H1 (cell line): ENCODE results near the gene ELAPOR1. TPM values are rescaled to one million over a fixed set of nuclear protein-coding genes. Genes with fewer than 3 reads are reported as not detected.

ENCODE experiments used
- BACH1 ChIP-seq: IDR thresholded peaks from 2 replicates; pipeline ENCODE4 v1.6.1; 2012; ENCODE audit warnings: low read length, improper control_type of control experiment
- BCL11A ChIP-seq, 2 experiments: IDR thresholded peaks; one replicate each; pipeline ENCODE4 v1.6.1; 2011; ENCODE audit warnings: low read depth in 2 of 2, low read length in 2 of 2, mild to moderate bottlenecking in 2 of 2
- CHD2 ChIP-seq: IDR thresholded peaks from 2 replicates; pipeline ENCODE4 v1.6.1; 2012; ENCODE audit warnings: low read length, improper control_type of control experiment
- EZH2 ChIP-seq: fragments of 200-600 bp; sonication (generic); IDR thresholded peaks from 2 replicates; pipeline ENCODE4 v1.7.1; 2012; ENCODE audit warnings: low read depth, mild to moderate bottlenecking, moderate library complexity, low read length, inconsistent platforms; ENCODE audit not compliant: severe bottlenecking
- POU5F1 ChIP-seq: IDR thresholded peaks from 2 replicates; pipeline ENCODE4 v1.6.1; 2011; ENCODE audit warnings: low read depth, mild to moderate bottlenecking, low read length, moderate library complexity
- TBP ChIP-seq: IDR thresholded peaks from 2 replicates; pipeline ENCODE4 v1.6.1; 2011; ENCODE audit warnings: low read depth, low read length, improper control_type of control experiment
- polyA plus RNA-seq, 7 experiments: library from polyadenylated mRNA; depleted of rRNA in 3 of 7; stranded (reverse) in 5 of 7; unstranded in 2 of 7; fragments of >200 nt in 5 of 7; fragments of 200-250 nt in 2 of 7; gene quantifications; 1 replicate in 5 of 7; 2 replicates in 1 of 7; 4 replicates in 1 of 7; pipeline versions ENCODE4 v1.2.1 to v1.2.3, GENCODE V29; 2011 to 2013; ENCODE audit warnings: missing spikeins in 2 of 7, mixed read lengths in 2 of 7
- total RNA-seq: library from RNA; stranded (reverse); fragmentation: NEBNext Ultra II Directional; extraction: Animal tissue kit (Norgen Biotek cat#: 25700); gene quantifications from 2 replicates; pipeline ENCODE4 v1.2.1, GENCODE V29; 2021
- TF ChIP-seq, protein P1 (sequence below): fragments of 300-600 bp; sonication (generic); IDR thresholded peaks from 2 replicates; pipeline ENCODE4 v1.7.1; 2012; ENCODE audit warnings: low read length, moderate library complexity, mild to moderate bottlenecking, inconsistent platforms; ENCODE audit not compliant: insufficient replicate concordance
- TF ChIP-seq, protein P2 (sequence below): IDR thresholded peaks from 2 replicates; pipeline ENCODE4 v1.6.1; 2011; ENCODE audit warnings: low read depth, mild to moderate bottlenecking, low read length; ENCODE audit not compliant: insufficient read depth

Gene ELAPOR1
- total and polyA plus RNA-seq, 2 of the 8 experiments (the other 6 are each of a cell fraction or from before 2014, with no cell fraction given): 1.2 to 2.5 TPM

DNA sequence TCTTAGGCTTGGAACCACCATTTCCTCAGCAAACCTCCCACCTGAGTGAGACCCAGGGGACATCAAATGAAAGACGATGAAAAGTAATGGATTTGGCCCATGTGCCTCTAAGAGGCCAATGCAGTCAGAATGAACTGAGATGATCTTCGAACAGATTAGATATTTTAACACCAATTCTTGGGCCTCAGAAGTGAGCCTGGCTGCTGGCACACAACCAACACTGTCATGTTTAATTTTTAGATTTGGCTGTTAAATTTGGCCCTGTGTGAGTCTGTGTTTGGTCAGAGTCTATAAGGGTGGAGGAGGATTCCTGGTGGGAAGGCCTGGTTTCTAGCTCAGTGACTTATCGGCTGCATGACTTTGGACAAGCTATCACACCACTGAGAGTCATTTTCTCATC is 45.4 kb downstream of the ELAPOR1 start (continued):
- TF ChIP-seq, protein P1, sequence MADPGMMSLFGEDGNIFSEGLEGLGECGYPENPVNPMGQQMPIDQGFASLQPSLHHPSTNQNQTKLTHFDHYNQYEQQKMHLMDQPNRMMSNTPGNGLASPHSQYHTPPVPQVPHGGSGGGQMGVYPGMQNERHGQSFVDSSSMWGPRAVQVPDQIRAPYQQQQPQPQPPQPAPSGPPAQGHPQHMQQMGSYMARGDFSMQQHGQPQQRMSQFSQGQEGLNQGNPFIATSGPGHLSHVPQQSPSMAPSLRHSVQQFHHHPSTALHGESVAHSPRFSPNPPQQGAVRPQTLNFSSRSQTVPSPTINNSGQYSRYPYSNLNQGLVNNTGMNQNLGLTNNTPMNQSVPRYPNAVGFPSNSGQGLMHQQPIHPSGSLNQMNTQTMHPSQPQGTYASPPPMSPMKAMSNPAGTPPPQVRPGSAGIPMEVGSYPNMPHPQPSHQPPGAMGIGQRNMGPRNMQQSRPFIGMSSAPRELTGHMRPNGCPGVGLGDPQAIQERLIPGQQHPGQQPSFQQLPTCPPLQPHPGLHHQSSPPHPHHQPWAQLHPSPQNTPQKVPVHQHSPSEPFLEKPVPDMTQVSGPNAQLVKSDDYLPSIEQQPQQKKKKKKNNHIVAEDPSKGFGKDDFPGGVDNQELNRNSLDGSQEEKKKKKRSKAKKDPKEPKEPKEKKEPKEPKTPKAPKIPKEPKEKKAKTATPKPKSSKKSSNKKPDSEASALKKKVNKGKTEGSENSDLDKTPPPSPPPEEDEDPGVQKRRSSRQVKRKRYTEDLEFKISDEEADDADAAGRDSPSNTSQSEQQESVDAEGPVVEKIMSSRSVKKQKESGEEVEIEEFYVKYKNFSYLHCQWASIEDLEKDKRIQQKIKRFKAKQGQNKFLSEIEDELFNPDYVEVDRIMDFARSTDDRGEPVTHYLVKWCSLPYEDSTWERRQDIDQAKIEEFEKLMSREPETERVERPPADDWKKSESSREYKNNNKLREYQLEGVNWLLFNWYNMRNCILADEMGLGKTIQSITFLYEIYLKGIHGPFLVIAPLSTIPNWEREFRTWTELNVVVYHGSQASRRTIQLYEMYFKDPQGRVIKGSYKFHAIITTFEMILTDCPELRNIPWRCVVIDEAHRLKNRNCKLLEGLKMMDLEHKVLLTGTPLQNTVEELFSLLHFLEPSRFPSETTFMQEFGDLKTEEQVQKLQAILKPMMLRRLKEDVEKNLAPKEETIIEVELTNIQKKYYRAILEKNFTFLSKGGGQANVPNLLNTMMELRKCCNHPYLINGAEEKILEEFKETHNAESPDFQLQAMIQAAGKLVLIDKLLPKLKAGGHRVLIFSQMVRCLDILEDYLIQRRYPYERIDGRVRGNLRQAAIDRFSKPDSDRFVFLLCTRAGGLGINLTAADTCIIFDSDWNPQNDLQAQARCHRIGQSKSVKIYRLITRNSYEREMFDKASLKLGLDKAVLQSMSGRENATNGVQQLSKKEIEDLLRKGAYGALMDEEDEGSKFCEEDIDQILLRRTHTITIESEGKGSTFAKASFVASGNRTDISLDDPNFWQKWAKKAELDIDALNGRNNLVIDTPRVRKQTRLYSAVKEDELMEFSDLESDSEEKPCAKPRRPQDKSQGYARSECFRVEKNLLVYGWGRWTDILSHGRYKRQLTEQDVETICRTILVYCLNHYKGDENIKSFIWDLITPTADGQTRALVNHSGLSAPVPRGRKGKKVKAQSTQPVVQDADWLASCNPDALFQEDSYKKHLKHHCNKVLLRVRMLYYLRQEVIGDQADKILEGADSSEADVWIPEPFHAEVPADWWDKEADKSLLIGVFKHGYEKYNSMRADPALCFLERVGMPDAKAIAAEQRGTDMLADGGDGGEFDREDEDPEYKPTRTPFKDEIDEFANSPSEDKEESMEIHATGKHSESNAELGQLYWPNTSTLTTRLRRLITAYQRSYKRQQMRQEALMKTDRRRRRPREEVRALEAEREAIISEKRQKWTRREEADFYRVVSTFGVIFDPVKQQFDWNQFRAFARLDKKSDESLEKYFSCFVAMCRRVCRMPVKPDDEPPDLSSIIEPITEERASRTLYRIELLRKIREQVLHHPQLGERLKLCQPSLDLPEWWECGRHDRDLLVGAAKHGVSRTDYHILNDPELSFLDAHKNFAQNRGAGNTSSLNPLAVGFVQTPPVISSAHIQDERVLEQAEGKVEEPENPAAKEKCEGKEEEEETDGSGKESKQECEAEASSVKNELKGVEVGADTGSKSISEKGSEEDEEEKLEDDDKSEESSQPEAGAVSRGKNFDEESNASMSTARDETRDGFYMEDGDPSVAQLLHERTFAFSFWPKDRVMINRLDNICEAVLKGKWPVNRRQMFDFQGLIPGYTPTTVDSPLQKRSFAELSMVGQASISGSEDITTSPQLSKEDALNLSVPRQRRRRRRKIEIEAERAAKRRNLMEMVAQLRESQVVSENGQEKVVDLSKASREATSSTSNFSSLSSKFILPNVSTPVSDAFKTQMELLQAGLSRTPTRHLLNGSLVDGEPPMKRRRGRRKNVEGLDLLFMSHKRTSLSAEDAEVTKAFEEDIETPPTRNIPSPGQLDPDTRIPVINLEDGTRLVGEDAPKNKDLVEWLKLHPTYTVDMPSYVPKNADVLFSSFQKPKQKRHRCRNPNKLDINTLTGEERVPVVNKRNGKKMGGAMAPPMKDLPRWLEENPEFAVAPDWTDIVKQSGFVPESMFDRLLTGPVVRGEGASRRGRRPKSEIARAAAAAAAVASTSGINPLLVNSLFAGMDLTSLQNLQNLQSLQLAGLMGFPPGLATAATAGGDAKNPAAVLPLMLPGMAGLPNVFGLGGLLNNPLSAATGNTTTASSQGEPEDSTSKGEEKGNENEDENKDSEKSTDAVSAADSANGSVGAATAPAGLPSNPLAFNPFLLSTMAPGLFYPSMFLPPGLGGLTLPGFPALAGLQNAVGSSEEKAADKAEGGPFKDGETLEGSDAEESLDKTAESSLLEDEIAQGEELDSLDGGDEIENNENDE: no peak
- TF ChIP-seq TBP: no peak
- no peak for TF ChIP-seq POU5F1
- TF ChIP-seq EZH2: no peak
- TF ChIP-seq, protein P2, sequence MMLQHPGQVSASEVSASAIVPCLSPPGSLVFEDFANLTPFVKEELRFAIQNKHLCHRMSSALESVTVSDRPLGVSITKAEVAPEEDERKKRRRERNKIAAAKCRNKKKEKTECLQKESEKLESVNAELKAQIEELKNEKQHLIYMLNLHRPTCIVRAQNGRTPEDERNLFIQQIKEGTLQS: no peak
- no peak for TF ChIP-seq CHD2
- TF ChIP-seq BACH1: no peak
- no peak for TF ChIP-seq BCL11A (IDR thresholded peaks at IDR 0.05; ENCODE audit: low read depth in 2 of 2, low read length in 2 of 2)
